GM21717 (cell line): ENCODE results near the gene TADA2B.

Experiments
- ATAC-seq: cut with Tn5 transposase; IDR thresholded peaks from one replicate; pipeline ENCODE4 v1.9.1; 2021; ENCODE audit warnings: mild to moderate bottlenecking, moderate library complexity; ENCODE audit not compliant: unreplicated experiment

The TADA2B gene

GRCh38 chr4:7040765-7041164 lies 2.4 kb upstream of the TADA2B start:
- ATAC-seq, result no peak

GRCh38 chr4:7041246-7041645 lies 1.9 kb upstream of the TADA2B start:
- no peak for ATAC-seq

GRCh38 chr4:7041801-7042502 lies 1.2 kb upstream of the TADA2B start:
- ATAC-seq, result no peak

GRCh38 chr4:7042503-7043283 lies 479 bp upstream of the TADA2B start:
- ATAC-seq, result peak; percentile 72

GRCh38 chr4:7044137-7044930 lies 1.2 kb downstream of the TADA2B start:
- no peak for ATAC-seq

- ATAC-seq, result no peak
These were observed 2.4 kb downstream of the TADA2B start for GRCh38 chr4:7045553-7045952.

GRCh38 chr4:7045961-7046921 lies 3.1 kb downstream of the TADA2B start:
- ATAC-seq, result peak; percentile 21

- ATAC-seq, result no peak
These were observed 3.8 kb downstream of the TADA2B start for GRCh38 chr4:7046971-7047370.

GRCh38 chr4:7048642-7049041 lies 5.5 kb downstream of the TADA2B start:
- ATAC-seq, result no peak

GRCh38 chr4:7049295-7049694 lies 6.1 kb downstream of the TADA2B start:
- no peak for ATAC-seq

- ATAC-seq, result no peak
These were observed 6.6 kb downstream of the TADA2B start for GRCh38 chr4:7049739-7050138.

- no peak for ATAC-seq
These were observed 7.4 kb downstream of the TADA2B start for GRCh38 chr4:7050481-7051143.

- no peak for ATAC-seq
These were observed 7.9 kb downstream of the TADA2B start for GRCh38 chr4:7051144-7051495.

- ATAC-seq, result no peak
These were observed 8.7 kb downstream of the TADA2B start for GRCh38 chr4:7051905-7052304.

GRCh38 chr4:7052313-7052712 lies 9.1 kb downstream of the TADA2B start:
- no peak for ATAC-seq

- ATAC-seq, result no peak
These were observed 9.9 kb downstream of the TADA2B start for GRCh38 chr4:7052923-7053715.

- ATAC-seq, result no peak
These were observed 11.1 kb downstream of the TADA2B start for GRCh38 chr4:7054106-7054880.
